ENCODE results near the gene SARS1.

The SARS1 gene

GRCh38 chr1:109250454-109251276, 36.9 kb downstream of the SARS1 start:
- no peak for DNase-seq (ENCODE audit: low spot score)

GRCh38 chr1:109251277-109252166, 37.8 kb downstream of the SARS1 start:
- DNase-seq (ENCODE audit: low spot score) = no peak

GRCh38 chr1:109252167-109252892, 38.6 kb downstream of the SARS1 start:
- no peak for DNase-seq (ENCODE audit: low spot score)

- DNase-seq (ENCODE audit: low spot score) = no peak
These were observed 39.4 kb downstream of the SARS1 start for GRCh38 chr1:109252893-109253802.

- DNase-seq (ENCODE audit: low spot score) = no peak
These were observed 40.3 kb downstream of the SARS1 start for GRCh38 chr1:109253803-109254620.

- no peak for DNase-seq (ENCODE audit: low spot score)
These were observed 40.9 kb downstream of the SARS1 start for GRCh38 chr1:109254621-109255096.

GRCh38 chr1:109255097-109255651, 41.5 kb downstream of the SARS1 start:
- DNase-seq (ENCODE audit: low spot score) = no peak

GRCh38 chr1:109255678-109256077, 42.0 kb downstream of the SARS1 start:
- DNase-seq (ENCODE audit: low spot score) = no peak

GRCh38 chr1:109256085-109256484, 42.4 kb downstream of the SARS1 start:
- no peak for DNase-seq (ENCODE audit: low spot score)

GRCh38 chr1:109256971-109257681, 43.4 kb downstream of the SARS1 start:
- no peak for DNase-seq (ENCODE audit: low spot score)

- DNase-seq (ENCODE audit: low spot score) = no peak
These were observed 44.1 kb downstream of the SARS1 start for GRCh38 chr1:109257682-109258421.

- DNase-seq (ENCODE audit: low spot score) = no peak
These were observed 45.1 kb downstream of the SARS1 start for GRCh38 chr1:109258481-109259466.

- no peak for DNase-seq (ENCODE audit: low spot score)
These were observed 46.2 kb downstream of the SARS1 start for GRCh38 chr1:109259674-109260557.

- no peak for DNase-seq (ENCODE audit: low spot score)
These were observed 47.3 kb downstream of the SARS1 start for GRCh38 chr1:109261006-109261405.

GRCh38 chr1:109261578-109261977, 47.9 kb downstream of the SARS1 start:
- DNase-seq (ENCODE audit: low spot score) = no peak
